Testis (tissue), 2 donors: ENCODE results near the gene PPM1K.

Experiments used
- POLR2A ChIP-seq: fragments of 450-650 bp; IDR thresholded peaks from one replicate; pipeline ENCODE4 v1.6.1; 2017; ENCODE audit warnings: antibody characterized with exemption, mild to moderate bottlenecking, moderate library complexity
- TF ChIP-seq, protein P1 (sequence below), 3 experiments: fragments of 450-650 bp in 2 of 3; fragments of 200-600 bp in 1 of 3; sonication (generic) in 1 of 3; IDR thresholded peaks; one replicate each; pipeline ENCODE4 v1.5.1; 2016 to 2019; ENCODE audit warnings: antibody characterized with exemption in 3 of 3, mild to moderate bottlenecking in 2 of 3, moderate library complexity in 1 of 3

DNA sequence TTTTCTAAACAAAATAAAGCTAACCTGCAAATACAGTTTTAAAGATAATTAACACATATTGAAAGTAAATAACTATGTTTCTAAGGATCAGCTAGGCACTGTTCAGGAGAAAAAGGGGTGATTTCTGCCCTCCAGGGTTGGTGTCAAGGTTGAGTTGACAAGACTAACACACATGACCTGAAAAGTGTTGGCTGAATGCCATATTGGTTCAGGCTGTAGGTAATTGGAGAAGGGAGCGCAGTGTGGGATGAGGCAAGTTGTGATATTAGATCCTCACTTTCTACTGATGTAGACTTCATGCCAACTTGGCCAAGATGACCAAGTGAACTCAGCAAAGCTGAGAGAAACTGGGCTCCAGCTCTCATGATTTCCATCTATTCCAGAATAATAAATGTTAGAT lies 42.2 kb downstream of the PPM1K start:
- no peak for TF ChIP-seq POLR2A
- TF ChIP-seq, protein P1, sequence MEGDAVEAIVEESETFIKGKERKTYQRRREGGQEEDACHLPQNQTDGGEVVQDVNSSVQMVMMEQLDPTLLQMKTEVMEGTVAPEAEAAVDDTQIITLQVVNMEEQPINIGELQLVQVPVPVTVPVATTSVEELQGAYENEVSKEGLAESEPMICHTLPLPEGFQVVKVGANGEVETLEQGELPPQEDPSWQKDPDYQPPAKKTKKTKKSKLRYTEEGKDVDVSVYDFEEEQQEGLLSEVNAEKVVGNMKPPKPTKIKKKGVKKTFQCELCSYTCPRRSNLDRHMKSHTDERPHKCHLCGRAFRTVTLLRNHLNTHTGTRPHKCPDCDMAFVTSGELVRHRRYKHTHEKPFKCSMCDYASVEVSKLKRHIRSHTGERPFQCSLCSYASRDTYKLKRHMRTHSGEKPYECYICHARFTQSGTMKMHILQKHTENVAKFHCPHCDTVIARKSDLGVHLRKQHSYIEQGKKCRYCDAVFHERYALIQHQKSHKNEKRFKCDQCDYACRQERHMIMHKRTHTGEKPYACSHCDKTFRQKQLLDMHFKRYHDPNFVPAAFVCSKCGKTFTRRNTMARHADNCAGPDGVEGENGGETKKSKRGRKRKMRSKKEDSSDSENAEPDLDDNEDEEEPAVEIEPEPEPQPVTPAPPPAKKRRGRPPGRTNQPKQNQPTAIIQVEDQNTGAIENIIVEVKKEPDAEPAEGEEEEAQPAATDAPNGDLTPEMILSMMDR (IDR thresholded peaks at IDR 0.05) = no peak
